ENCODE results near the gene GAB4.
A peak's percentile ranks its signal among the peaks of the same experiment; 100 is the strongest.

Gene GAB4

GRCh38 chr22:16966251-16966650, 41.8 kb downstream of the GAB4 start:
- in situ Hi-C loops (cut with MboI; ENCODE audit: low sequenced_read_pairs, unreplicated experiment): no loop called here
- TF ChIP-seq CTCF (IDR thresholded peaks at IDR 0.05; ENCODE audit: borderline replicate concordance, control extremely low read depth, extremely low read depth, insufficient read depth, missing control alignments): no peak
- no peak for DNase-seq (ENCODE audit: low spot score)

- no peak for DNase-seq (ENCODE audit: low spot score)
- in situ Hi-C loops (cut with MboI; ENCODE audit: low sequenced_read_pairs, unreplicated experiment): no loop called here
- TF ChIP-seq CTCF (IDR thresholded peaks at IDR 0.05; ENCODE audit: borderline replicate concordance, control extremely low read depth, extremely low read depth, insufficient read depth, missing control alignments): no peak
Measured at GRCh38 chr22:16965560-16965959, 42.5 kb downstream of the GAB4 start.

GRCh38 chr22:16965083-16965482, 42.9 kb downstream of the GAB4 start:
- no peak for TF ChIP-seq CTCF (IDR thresholded peaks at IDR 0.05; ENCODE audit: borderline replicate concordance, control extremely low read depth, extremely low read depth, insufficient read depth, missing control alignments)
- peak; percentile 19 for DNase-seq (ENCODE audit: low spot score)
- in situ Hi-C loops (cut with MboI; ENCODE audit: low sequenced_read_pairs, unreplicated experiment): no loop called here

- TF ChIP-seq CTCF (IDR thresholded peaks at IDR 0.05; ENCODE audit: borderline replicate concordance, control extremely low read depth, extremely low read depth, insufficient read depth, missing control alignments): no peak
- DNase-seq (ENCODE audit: low spot score): no peak
- in situ Hi-C loops (cut with MboI; ENCODE audit: low sequenced_read_pairs, unreplicated experiment): no loop called here
Measured at GRCh38 chr22:16964366-16964765, 43.7 kb downstream of the GAB4 start.

- in situ Hi-C loops (cut with MboI; ENCODE audit: low sequenced_read_pairs, unreplicated experiment): no loop called here
- TF ChIP-seq CTCF (IDR thresholded peaks at IDR 0.05; ENCODE audit: borderline replicate concordance, control extremely low read depth, extremely low read depth, insufficient read depth, missing control alignments): no peak
- no peak for DNase-seq (ENCODE audit: low spot score)
Measured at GRCh38 chr22:16963189-16963945, 44.7 kb downstream of the GAB4 start.

GRCh38 chr22:16962501-16962900, 45.5 kb downstream of the GAB4 start:
- in situ Hi-C loops (cut with MboI; ENCODE audit: low sequenced_read_pairs, unreplicated experiment): no loop called here
- TF ChIP-seq CTCF (IDR thresholded peaks at IDR 0.05; ENCODE audit: borderline replicate concordance, control extremely low read depth, extremely low read depth, insufficient read depth, missing control alignments): no peak
- no peak for DNase-seq (ENCODE audit: low spot score)

Data from GM13976 (cell line).